HTERT RPE-1 (cell line): ENCODE data around the gene CCR7.
"Not testable (repeated sequence)": the region's sequence is repeated elsewhere in the genome, so short reads cannot be mapped to it uniquely, and the experiment has no call there.

Source experiments
- in situ Hi-C: fragments of 300-500 bp; cut with MboI; formaldehyde crosslinking; loops from 4 replicates; pipeline ENCODE4 v1.14.3; 2020; ENCODE audit warnings: low sequenced_read_pairs

Gene CCR7

DNA sequence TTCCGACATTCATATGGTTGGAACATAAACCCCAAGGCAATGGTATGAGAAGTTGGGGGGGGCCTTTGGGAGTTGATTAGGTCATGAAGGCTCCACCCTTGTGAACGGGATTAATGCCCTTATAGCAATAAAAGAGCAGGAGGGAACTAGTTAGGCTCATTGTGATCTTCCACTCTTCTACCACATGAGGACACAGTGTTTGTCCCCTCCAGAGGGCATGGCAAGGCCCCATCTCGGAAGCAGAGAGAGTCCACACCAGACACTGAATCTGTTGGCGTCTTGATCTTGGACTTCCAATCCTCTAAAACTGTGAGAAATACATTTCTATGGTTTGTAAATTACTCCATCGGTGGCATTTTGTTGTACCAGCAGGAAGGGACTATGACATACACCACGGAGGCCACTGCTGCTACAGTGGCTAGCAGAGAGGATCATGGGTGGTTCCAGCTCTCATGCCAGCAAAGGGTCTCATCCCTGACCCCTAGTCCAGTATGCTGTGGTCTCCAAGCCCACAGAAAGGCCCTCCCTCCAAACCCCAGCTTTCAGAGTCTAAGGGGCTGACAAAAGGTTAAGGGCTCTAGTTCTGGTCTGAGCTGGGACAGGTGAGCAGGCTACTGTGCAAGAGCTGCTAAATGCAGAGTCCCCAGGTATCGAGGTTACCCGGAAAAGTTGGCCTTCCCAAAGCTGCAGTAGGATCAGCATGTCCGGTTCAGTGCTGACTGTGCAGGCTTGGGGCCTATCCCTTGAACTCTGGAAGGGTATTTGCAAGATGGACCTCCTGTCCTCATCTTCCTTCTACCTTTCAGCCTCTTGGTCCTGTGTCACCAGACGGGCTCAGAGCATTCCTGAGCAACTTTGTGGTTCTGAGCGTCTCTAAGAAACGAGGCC lies 12.2 kb downstream of the CCR7 start:
- in situ Hi-C loops, result no loop called here

- in situ Hi-C loops, result no loop called here
Measured at GRCh38 chr17:40551879-40552768, 13.1 kb downstream of the CCR7 start.

GRCh38 chr17:40551091-40551878 lies 14.0 kb downstream of the CCR7 start:
- in situ Hi-C loops, result no loop called here

DNA sequence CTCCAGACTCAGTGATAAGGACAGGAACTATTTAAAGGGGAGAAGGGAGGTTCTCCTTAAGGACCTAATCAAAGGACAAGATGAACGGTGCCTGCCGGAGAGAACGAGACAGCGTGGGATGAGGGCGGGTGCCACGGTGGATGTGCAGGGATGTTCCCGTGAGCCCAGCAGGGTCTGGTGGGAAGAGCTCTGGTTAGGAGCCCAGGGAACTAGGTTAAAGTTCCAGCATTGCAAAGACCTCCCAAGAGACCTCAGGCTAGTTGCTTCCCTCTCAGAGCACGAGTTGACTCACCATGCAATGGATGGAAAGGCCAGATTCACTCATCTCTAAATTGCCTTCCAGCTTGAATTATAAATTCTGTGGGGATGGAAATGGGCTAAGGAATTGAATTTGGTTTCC lies 14.7 kb downstream of the CCR7 start:
- in situ Hi-C loops, result no loop called here

- in situ Hi-C loops, result no loop called here
Measured at GRCh38 chr17:40548982-40549685, 16.1 kb downstream of the CCR7 start.

GRCh38 chr17:40548491-40548981 lies 16.7 kb downstream of the CCR7 start:
- in situ Hi-C loops, result no loop called here

DNA sequence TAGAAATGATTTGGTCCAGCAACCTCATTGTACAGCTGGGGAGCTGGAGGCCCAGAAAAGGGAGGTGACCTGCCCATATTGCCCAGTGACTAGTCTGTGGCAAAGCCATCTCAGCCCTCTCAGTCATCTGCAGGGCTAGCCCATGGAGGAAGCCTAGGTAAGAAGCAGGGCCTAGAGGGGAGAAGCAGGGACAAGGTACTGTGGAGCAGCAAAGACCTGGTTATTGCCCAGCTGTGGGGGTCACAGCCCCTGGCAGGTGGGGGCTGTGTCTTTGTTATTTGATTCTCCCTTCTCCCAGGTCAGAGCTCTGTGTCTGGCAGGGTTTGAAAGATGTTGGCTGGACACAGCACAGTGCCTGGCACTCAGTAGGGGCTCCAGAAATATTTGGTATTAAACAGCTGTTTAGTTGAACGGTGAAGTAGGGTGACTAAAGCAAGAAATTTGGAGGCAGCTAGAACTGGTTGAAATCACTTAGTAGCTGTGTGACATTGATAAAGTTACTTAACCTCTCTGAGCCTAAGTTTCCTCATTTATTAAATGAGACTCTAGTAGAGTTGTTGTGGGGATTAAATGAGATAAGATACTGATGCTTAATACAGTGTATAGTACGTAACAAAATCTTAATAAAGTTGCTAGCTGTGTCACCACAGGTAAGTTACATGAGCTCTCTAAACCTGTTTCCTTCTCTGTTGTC lies 17.3 kb downstream of the CCR7 start:
- in situ Hi-C loops, result no loop called here

- in situ Hi-C loops, result no loop called here
Measured at GRCh38 chr17:40547079-40547784, 18.0 kb downstream of the CCR7 start.

- in situ Hi-C loops, result not testable (repeated sequence)
Measured at GRCh38 chr17:40546497-40546896, 18.8 kb downstream of the CCR7 start.

- in situ Hi-C loops, result no loop called here
Measured at GRCh38 chr17:40545660-40546059, 19.6 kb downstream of the CCR7 start.

- in situ Hi-C loops, result no loop called here
Measured at GRCh38 chr17:40542558-40543411, 22.5 kb downstream of the CCR7 start.

DNA sequence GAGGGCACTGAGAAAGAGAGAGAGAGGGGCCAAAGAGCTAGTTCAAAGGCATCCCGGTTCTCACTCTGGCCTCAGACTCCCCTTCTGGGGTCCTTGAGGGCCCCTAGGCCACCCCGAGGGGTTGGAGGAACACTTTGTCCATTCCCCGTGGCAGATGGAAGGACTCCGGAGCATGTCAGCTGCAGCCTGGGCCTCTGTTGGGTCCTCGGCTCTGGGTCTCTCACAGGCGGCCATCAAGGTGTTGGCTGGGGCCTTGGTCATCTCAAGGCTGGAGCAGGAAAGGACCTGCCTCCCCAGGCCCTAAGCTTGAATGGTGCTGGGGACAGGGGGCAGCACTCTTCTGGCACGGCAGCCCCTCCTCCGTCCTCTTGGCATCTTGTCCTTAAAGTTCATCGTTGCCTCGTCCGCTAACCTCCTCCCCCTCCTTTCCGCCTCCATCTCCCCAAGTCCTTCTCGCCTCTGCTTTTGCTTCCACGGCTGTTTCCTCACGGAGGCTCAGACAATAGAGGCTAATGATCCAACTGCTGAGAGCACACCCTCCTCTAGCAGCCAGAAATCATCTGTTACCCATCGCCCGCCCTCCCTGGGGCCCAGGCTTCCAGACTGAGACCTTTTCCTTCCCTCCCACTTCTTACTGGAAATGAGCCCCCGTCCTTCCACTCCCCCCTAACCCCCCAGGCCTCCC lies 23.3 kb downstream of the CCR7 start:
- in situ Hi-C loops, result no loop called here

DNA sequence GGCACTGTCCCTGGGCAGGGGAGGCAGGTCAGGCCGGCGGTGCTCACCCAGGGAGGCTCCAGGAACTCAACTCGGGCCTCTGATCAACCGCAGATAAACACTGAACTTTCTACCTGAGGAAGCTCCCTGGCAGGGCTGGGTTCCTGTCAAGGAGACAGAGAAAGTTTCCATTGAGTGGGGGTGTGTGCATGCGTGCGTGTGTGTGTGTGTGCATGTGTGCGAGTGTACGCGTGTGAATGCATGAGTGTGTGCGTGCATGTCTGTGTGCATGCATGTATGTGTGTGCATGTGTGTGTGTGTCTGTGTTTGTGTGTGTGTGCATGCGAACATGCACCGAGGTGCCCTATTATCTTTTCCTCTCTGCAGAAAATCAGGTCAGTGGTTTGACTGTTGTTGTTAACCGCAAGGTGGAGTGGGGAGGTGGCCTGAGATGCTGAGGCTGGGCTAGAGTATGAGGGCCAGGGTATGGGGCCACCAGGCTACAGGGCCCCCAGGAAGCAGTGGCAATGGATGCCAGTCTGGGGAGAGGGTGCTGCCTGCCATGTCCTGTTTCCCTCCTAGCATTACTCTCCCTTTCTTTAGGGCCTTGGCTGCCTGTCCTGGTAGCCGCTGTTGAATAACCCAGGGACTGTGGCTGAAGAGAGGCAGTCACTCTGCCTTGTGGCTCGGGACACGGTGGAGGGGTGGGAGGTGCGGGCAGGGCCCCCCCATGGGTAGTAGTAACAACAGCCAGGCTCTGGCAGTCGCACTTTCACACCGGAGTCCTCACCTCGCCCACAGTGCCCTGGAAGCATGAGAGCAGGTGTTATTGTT lies 24.0 kb downstream of the CCR7 start:
- in situ Hi-C loops, result no loop called here

GRCh38 chr17:40540448-40540847 lies 24.8 kb downstream of the CCR7 start:
- in situ Hi-C loops, result no loop called here

GRCh38 chr17:40539711-40540411 lies 25.4 kb downstream of the CCR7 start:
- in situ Hi-C loops, result no loop called here
